Measurements from ENCODE around the gene ATRNL1.
"Not testable (repeated sequence)": the region's sequence is repeated elsewhere in the genome, so short reads cannot be mapped to it uniquely, and the experiment has no call there.

Gene ATRNL1

GRCh38 chr10:115250784-115251183 is 157.6 kb downstream of the ATRNL1 start:
- Histone ChIP-seq H3K27me3 (ENCODE audit: control insufficient read depth, insufficient read depth, low read length) (no peaks in the 10 kb centered on the region), H3K4me1 (ENCODE audit: control insufficient read depth, low read depth, low read length) (no peaks in the 10 kb centered on the region), H3K9me3 (ENCODE audit: control insufficient read depth, low read depth, low read length) (no peaks in the 10 kb centered on the region), H3K4me3 (ENCODE audit: low read length) (no peak overlapping the region), H3K9ac (ENCODE audit: low read length) (no peak overlapping the region), H3K27ac (ENCODE audit: low read length) (no peak overlapping the region), H3K36me3 (ENCODE audit: control insufficient read depth, low read depth, low read length) (no peaks in the 10 kb centered on the region)

- H3K36me3 ChIP-seq (ENCODE audit: control insufficient read depth, low read depth, low read length); H3K9ac ChIP-seq (ENCODE audit: low read length); H3K4me3 ChIP-seq (ENCODE audit: low read length); H3K9me3 ChIP-seq (ENCODE audit: control insufficient read depth, low read depth, low read length); H3K4me1 ChIP-seq (ENCODE audit: control insufficient read depth, low read depth, low read length); H3K27me3 ChIP-seq (ENCODE audit: control insufficient read depth, insufficient read depth, low read length); H3K27ac ChIP-seq (ENCODE audit: low read length): not testable (repeated sequence)
Observed at GRCh38 chr10:115253765-115254164, 160.6 kb downstream of the ATRNL1 start.

DNA sequence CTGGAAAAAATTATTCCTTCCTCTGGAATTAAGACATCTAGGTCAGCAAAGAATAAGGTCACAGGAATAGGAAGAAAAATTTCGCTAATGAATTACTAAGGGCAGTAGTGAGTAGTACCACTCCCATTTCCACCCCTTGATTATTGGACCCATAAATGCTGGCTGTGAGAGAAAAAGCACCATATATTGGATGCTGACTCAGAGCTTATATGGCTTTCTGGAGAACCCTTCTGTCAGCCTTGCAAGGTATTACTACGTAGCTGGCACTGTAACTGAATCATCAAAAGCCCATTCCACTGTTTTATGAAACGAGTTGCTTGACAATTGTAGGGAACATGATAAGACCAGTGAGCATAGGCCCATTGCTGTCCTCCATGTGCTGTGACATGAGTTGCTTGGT is 179.3 kb downstream of the ATRNL1 start:
- no peaks in the 10 kb centered on the region for H3K27me3 ChIP-seq (ENCODE audit: control insufficient read depth, insufficient read depth, low read length)
- H3K36me3 ChIP-seq (ENCODE audit: control insufficient read depth, low read depth, low read length) = no peaks in the 10 kb centered on the region
- H3K27ac ChIP-seq (ENCODE audit: low read length) = no peak overlapping the region
- H3K9ac ChIP-seq (ENCODE audit: low read length) = no peak overlapping the region
- H3K4me3 ChIP-seq (ENCODE audit: low read length) = no peak overlapping the region
- H3K9me3 ChIP-seq (ENCODE audit: control insufficient read depth, low read depth, low read length) = no peaks in the 10 kb centered on the region
- H3K4me1 ChIP-seq (ENCODE audit: control insufficient read depth, low read depth, low read length) = no peaks in the 10 kb centered on the region

DNA sequence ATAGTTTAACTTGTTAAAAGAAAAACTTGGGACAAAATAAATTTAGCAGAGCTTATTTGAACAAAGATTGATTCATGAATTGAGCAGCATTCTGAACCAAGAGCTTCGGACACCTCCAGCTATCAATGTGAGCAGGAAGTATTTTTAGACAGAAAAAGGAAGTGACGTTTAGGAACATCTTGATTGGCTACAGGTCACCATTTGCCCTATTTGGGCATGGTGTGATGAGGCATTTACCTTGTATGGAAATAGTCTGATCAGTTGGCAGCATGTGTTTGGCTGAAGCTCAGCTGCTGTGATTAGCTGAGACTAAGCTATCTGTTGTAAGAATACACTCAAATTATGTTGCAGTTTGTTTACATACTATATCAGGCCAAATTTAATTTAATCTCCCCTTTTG is 185.1 kb downstream of the ATRNL1 start:
- H3K9me3 ChIP-seq (ENCODE audit: control insufficient read depth, low read depth, low read length) = no peaks in the 10 kb centered on the region
- no peaks in the 10 kb centered on the region for H3K27me3 ChIP-seq (ENCODE audit: control insufficient read depth, insufficient read depth, low read length)
- H3K27ac ChIP-seq (ENCODE audit: low read length) = no peak overlapping the region
- H3K36me3 ChIP-seq (ENCODE audit: control insufficient read depth, low read depth, low read length) = no peaks in the 10 kb centered on the region
- no peak overlapping the region for H3K9ac ChIP-seq (ENCODE audit: low read length)
- H3K4me3 ChIP-seq (ENCODE audit: low read length) = no peak overlapping the region
- no peaks in the 10 kb centered on the region for H3K4me1 ChIP-seq (ENCODE audit: control insufficient read depth, low read depth, low read length)

DNA sequence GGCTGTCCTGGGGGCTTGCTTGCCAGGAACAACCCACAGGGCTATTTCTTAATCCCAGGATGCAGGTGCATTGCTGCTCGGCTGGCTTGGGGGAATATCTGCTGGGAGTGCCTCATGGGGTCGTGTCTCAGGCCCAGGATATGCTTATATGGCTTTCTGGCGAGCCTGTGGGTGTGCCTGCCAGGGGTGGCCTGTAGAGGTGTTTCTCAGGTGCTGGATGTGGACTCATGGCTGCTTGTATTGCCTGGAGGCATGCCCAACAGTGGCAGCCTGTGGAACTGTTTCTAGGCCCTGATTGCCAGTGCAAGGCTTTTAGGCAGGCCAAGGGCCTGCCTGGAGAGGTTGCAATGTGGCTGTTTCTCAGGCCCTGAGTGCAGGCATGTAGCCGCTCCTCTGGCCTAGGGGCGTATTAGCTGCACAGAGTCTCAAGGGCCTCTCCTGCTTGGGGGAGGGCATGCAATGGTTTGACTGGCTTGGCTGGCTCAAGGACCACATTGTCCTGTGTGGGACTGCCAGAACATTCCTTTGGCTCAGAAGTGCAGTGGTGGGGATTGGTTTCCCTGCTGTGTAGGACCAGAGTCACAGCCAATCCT is 202.1 kb downstream of the ATRNL1 start:
- H3K9me3 ChIP-seq (ENCODE audit: control insufficient read depth, low read depth, low read length) = no peaks in the 10 kb centered on the region
- no peak overlapping the region for H3K27ac ChIP-seq (ENCODE audit: low read length)
- no peaks in the 10 kb centered on the region for H3K27me3 ChIP-seq (ENCODE audit: control insufficient read depth, insufficient read depth, low read length)
- no peaks in the 10 kb centered on the region for H3K36me3 ChIP-seq (ENCODE audit: control insufficient read depth, low read depth, low read length)
- H3K4me3 ChIP-seq (ENCODE audit: low read length) = no peak overlapping the region
- no peak overlapping the region for H3K9ac ChIP-seq (ENCODE audit: low read length)
- H3K4me1 ChIP-seq (ENCODE audit: control insufficient read depth, low read depth, low read length) = peaks cover 6% of the 10 kb centered on the region

- Histone ChIP-seq H3K4me1 (ENCODE audit: control insufficient read depth, low read depth, low read length) (no peaks in the 10 kb centered on the region), H3K36me3 (ENCODE audit: control insufficient read depth, low read depth, low read length) (no peaks in the 10 kb centered on the region), H3K4me3 (ENCODE audit: low read length) (no peak overlapping the region), H3K9me3 (ENCODE audit: control insufficient read depth, low read depth, low read length) (no peaks in the 10 kb centered on the region), H3K9ac (ENCODE audit: low read length) (no peak overlapping the region), H3K27ac (ENCODE audit: low read length) (no peak overlapping the region), H3K27me3 (ENCODE audit: control insufficient read depth, insufficient read depth, low read length) (no peaks in the 10 kb centered on the region)
Observed at GRCh38 chr10:115300080-115300479, 206.9 kb downstream of the ATRNL1 start.

DNA sequence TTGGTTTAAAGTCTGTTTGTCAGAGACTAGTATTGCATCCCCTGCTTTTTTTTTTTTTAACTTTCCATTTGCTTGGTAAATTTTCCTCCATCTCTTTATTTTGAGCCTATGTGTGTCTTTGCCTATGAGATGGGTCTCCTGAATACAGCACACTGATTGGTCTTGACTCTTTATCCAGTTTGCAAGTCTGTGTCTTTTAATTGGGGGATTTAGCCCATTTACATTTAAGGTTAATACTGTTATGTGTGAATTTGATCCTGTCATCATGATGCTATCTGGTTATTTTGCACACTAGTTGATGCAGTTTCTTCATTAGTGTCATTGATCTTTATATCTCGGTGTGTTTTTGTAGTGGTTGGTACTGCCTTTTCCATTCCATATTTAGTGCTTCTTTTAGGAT is 226.5 kb downstream of the ATRNL1 start:
- H3K36me3 ChIP-seq (ENCODE audit: control insufficient read depth, low read depth, low read length); H3K27ac ChIP-seq (ENCODE audit: low read length); H3K4me3 ChIP-seq (ENCODE audit: low read length); H3K9ac ChIP-seq (ENCODE audit: low read length); H3K4me1 ChIP-seq (ENCODE audit: control insufficient read depth, low read depth, low read length); H3K27me3 ChIP-seq (ENCODE audit: control insufficient read depth, insufficient read depth, low read length); H3K9me3 ChIP-seq (ENCODE audit: control insufficient read depth, low read depth, low read length): not testable (repeated sequence)

DNA sequence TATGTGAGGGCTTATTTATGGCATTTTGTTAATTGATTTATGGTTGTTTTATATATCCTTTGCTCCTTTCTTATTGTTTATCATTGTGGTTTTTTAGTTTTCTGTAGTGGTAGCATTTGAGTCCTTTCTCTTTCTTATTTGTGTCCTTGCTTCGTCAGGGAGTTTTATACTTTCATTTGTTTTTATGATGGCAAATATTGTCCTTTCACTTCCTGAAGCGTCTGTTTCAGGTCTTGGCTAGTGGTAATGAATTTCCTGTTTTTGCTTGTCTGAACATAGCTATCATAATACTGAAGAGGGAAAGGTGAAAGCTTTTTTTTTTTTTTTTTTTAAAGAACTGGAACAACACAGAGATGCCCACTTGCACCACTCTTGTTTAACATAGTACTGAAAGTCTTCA is 228.2 kb downstream of the ATRNL1 start:
- no peaks in the 10 kb centered on the region for H3K9me3 ChIP-seq (ENCODE audit: control insufficient read depth, low read depth, low read length)
- no peak overlapping the region for H3K27ac ChIP-seq (ENCODE audit: low read length)
- H3K4me3 ChIP-seq (ENCODE audit: low read length) = no peak overlapping the region
- H3K27me3 ChIP-seq (ENCODE audit: control insufficient read depth, insufficient read depth, low read length) = no peaks in the 10 kb centered on the region
- no peaks in the 10 kb centered on the region for H3K36me3 ChIP-seq (ENCODE audit: control insufficient read depth, low read depth, low read length)
- H3K9ac ChIP-seq (ENCODE audit: low read length) = no peak overlapping the region
- no peaks in the 10 kb centered on the region for H3K4me1 ChIP-seq (ENCODE audit: control insufficient read depth, low read depth, low read length)

DNA sequence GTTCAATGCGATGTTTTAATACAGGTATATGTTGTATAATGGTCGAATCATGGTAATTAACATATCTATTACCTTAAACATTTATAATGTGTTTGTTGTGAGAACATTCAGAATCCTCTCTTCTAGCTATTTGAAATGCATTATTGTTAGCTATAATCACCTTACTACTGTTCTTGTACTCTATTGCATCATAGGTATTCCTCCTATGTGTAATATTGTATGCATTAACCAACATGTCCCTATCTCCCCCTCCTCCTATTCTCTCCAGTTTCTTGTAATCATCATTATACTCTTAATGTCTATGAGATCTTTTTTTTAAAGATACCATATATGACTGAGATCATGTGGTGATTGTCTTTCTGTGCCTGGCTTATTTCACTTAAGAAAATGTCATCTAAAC is 235.2 kb downstream of the ATRNL1 start:
- H3K4me1 ChIP-seq (ENCODE audit: control insufficient read depth, low read depth, low read length) = no peaks in the 10 kb centered on the region
- no peak overlapping the region for H3K4me3 ChIP-seq (ENCODE audit: low read length)
- H3K27ac ChIP-seq (ENCODE audit: low read length) = no peak overlapping the region
- no peaks in the 10 kb centered on the region for H3K36me3 ChIP-seq (ENCODE audit: control insufficient read depth, low read depth, low read length)
- H3K27me3 ChIP-seq (ENCODE audit: control insufficient read depth, insufficient read depth, low read length) = no peaks in the 10 kb centered on the region
- no peak overlapping the region for H3K9ac ChIP-seq (ENCODE audit: low read length)
- no peaks in the 10 kb centered on the region for H3K9me3 ChIP-seq (ENCODE audit: control insufficient read depth, low read depth, low read length)

- H3K27ac ChIP-seq (ENCODE audit: low read length) = no peak overlapping the region
- no peaks in the 10 kb centered on the region for H3K4me1 ChIP-seq (ENCODE audit: control insufficient read depth, low read depth, low read length)
- H3K9ac ChIP-seq (ENCODE audit: low read length) = no peak overlapping the region
- no peaks in the 10 kb centered on the region for H3K27me3 ChIP-seq (ENCODE audit: control insufficient read depth, insufficient read depth, low read length)
- no peaks in the 10 kb centered on the region for H3K9me3 ChIP-seq (ENCODE audit: control insufficient read depth, low read depth, low read length)
- H3K36me3 ChIP-seq (ENCODE audit: control insufficient read depth, low read depth, low read length) = no peaks in the 10 kb centered on the region
- no peak overlapping the region for H3K4me3 ChIP-seq (ENCODE audit: low read length)
Observed at GRCh38 chr10:115335366-115335765, 242.2 kb downstream of the ATRNL1 start.

DNA sequence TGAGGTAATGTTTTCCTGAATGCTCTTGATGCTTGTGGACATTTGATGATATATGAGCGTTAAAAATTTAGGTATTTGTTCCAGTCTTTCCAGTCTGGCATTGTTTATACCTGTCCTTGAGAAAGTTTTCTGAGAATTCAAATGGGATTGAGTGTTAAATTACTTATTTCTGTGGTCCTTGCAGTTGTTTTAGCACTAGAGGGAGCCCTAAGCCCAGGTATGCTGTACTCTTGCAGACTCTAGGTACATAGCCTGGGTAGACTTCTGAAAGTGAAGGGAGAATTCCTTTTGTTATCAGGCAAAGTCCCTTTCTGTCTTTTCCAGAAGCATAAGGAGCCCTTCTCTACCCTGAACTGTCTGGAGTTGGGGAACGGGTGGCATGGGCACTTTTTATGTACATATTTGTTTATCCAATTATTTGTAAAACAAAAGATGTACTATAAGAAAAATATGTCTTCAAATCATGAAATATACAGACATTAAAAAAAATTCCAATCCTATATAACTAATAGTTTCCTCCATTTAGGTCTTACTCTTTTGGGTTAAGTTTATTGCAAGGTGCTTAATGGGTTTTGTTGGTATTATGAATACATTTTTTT is 262.1 kb downstream of the ATRNL1 start:
- no peaks in the 10 kb centered on the region for H3K36me3 ChIP-seq (ENCODE audit: control insufficient read depth, low read depth, low read length)
- no peak overlapping the region for H3K27ac ChIP-seq (ENCODE audit: low read length)
- no peaks in the 10 kb centered on the region for H3K4me1 ChIP-seq (ENCODE audit: control insufficient read depth, low read depth, low read length)
- no peaks in the 10 kb centered on the region for H3K27me3 ChIP-seq (ENCODE audit: control insufficient read depth, insufficient read depth, low read length)
- no peak overlapping the region for H3K4me3 ChIP-seq (ENCODE audit: low read length)
- H3K9ac ChIP-seq (ENCODE audit: low read length) = no peak overlapping the region
- no peaks in the 10 kb centered on the region for H3K9me3 ChIP-seq (ENCODE audit: control insufficient read depth, low read depth, low read length)

DNA sequence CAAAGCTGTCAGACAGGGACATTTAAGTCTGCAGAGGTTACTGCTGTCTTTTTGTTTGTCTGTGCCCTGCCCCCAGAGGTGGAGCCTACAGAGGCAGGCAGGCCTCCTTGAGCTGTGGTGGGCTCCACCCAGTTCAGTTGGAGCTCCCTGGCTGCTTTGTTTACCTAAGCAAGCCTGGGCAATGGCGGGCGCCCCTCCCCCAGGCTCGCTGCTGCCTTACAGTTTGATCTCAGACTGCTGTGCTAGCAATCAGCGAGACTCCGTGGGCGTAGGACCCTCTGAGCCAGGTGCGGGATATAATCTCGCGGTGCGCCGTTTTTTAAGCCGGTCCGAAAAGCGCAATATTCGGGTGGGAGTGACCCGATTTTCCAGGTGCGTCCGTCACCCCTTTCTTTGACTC is 274.8 kb downstream of the ATRNL1 start:
- H3K9ac ChIP-seq (ENCODE audit: low read length); H3K4me3 ChIP-seq (ENCODE audit: low read length); H3K36me3 ChIP-seq (ENCODE audit: control insufficient read depth, low read depth, low read length); H3K4me1 ChIP-seq (ENCODE audit: control insufficient read depth, low read depth, low read length); H3K27ac ChIP-seq (ENCODE audit: low read length); H3K9me3 ChIP-seq (ENCODE audit: control insufficient read depth, low read depth, low read length); H3K27me3 ChIP-seq (ENCODE audit: control insufficient read depth, insufficient read depth, low read length): not testable (repeated sequence)
